ENCODE measurements around the gene LNP1.
"Not testable (repeated sequence)": the region's sequence is repeated elsewhere in the genome, so short reads cannot be mapped to it uniquely, and the experiment has no call there.

DNA sequence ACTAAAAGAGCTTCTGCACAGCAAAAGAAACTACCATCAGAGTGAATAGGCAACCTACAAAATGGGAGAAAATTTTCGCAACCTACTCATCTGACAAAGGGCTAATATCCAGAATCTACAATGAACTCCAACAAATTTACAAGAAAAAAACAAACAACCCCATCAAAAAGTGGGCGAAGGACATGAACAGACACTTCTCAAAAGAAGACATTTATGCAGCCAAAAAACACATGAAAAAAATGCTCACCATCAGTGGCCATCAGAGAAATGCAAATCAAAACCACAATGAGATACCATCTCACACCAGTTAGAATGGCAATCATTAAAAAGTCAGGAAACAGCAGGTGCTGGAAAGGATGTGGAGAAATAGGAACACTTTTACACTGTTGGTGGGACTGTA lies 49.6 kb upstream of the LNP1 start:
- TF ChIP-seq, protein P1, sequence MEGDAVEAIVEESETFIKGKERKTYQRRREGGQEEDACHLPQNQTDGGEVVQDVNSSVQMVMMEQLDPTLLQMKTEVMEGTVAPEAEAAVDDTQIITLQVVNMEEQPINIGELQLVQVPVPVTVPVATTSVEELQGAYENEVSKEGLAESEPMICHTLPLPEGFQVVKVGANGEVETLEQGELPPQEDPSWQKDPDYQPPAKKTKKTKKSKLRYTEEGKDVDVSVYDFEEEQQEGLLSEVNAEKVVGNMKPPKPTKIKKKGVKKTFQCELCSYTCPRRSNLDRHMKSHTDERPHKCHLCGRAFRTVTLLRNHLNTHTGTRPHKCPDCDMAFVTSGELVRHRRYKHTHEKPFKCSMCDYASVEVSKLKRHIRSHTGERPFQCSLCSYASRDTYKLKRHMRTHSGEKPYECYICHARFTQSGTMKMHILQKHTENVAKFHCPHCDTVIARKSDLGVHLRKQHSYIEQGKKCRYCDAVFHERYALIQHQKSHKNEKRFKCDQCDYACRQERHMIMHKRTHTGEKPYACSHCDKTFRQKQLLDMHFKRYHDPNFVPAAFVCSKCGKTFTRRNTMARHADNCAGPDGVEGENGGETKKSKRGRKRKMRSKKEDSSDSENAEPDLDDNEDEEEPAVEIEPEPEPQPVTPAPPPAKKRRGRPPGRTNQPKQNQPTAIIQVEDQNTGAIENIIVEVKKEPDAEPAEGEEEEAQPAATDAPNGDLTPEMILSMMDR (IDR thresholded peaks at IDR 0.05; ENCODE audit: low read depth, low read length, missing input control), result not testable (repeated sequence)
- not testable (repeated sequence) for TF ChIP-seq ATF3 (IDR thresholded peaks at IDR 0.05); MAX (IDR thresholded peaks at IDR 0.05); TAF1 (conservative IDR thresholded peaks at IDR 0.05); RAD21 (IDR thresholded peaks at IDR 0.05); YY1 (IDR thresholded peaks at IDR 0.05); SP1 (IDR thresholded peaks at IDR 0.05)
